ENCODE results near the gene TTLL5.

Gene TTLL5

GRCh38 chr14:75926431-75927115, 265.5 kb downstream of the TTLL5 start:
- no peak for DNase-seq

- DNase-seq: peak; percentile 74
Observed at GRCh38 chr14:75927564-75928087, 266.6 kb downstream of the TTLL5 start.

- DNase-seq: peak; percentile 98
Observed at GRCh38 chr14:75928690-75929181, 267.7 kb downstream of the TTLL5 start.

- no peak for DNase-seq
Observed at GRCh38 chr14:75933712-75934296, 272.8 kb downstream of the TTLL5 start.

- no peak for DNase-seq
Observed at GRCh38 chr14:75934998-75935628, 274.1 kb downstream of the TTLL5 start.

- DNase-seq: no peak
Observed at GRCh38 chr14:75939200-75939599, 278.2 kb downstream of the TTLL5 start.

GRCh38 chr14:75941030-75941429, 280.0 kb downstream of the TTLL5 start:
- peak; percentile 36 for DNase-seq

GRCh38 chr14:75944607-75945241, 283.7 kb downstream of the TTLL5 start:
- DNase-seq: no peak

GRCh38 chr14:75946785-75947184, 285.7 kb downstream of the TTLL5 start:
- DNase-seq: no peak

GRCh38 chr14:75952489-75952888, 291.4 kb downstream of the TTLL5 start:
- DNase-seq: no peak

GRCh38 chr14:75959031-75959430, 298.0 kb downstream of the TTLL5 start:
- no peak for DNase-seq

GRCh38 chr14:75960231-75960630, 299.2 kb downstream of the TTLL5 start:
- no peak for DNase-seq

GRCh38 chr14:75961662-75962061, 300.6 kb downstream of the TTLL5 start:
- DNase-seq: peak; percentile 92

- DNase-seq: no peak
Observed at GRCh38 chr14:75967866-75968265, 306.8 kb downstream of the TTLL5 start.

- DNase-seq: peak; percentile 99
Observed at GRCh38 chr14:75968456-75968855, 307.4 kb downstream of the TTLL5 start.

- DNase-seq: peak; percentile 87
Observed at GRCh38 chr14:75969126-75969525, 308.1 kb downstream of the TTLL5 start.

GRCh38 chr14:75969891-75970290, 308.8 kb downstream of the TTLL5 start:
- DNase-seq: no peak

- no peak for DNase-seq
Observed at GRCh38 chr14:75970989-75971388, 309.9 kb downstream of the TTLL5 start.

GRCh38 chr14:75971509-75971908, 310.5 kb downstream of the TTLL5 start:
- DNase-seq: no peak

GRCh38 chr14:75972801-75973421, 311.9 kb downstream of the TTLL5 start:
- peak; percentile 100 for DNase-seq

- DNase-seq: no peak
Observed at GRCh38 chr14:75976826-75977581, 316.0 kb downstream of the TTLL5 start.

GRCh38 chr14:75977582-75977943, 316.5 kb downstream of the TTLL5 start:
- no peak for DNase-seq

All from NCI-H524 treated with DMSO at 0.1 percent for 48 hours (cell line).